OCI-LY7 (cell line): ENCODE measurements around the gene MBOAT2. TPM values are rescaled to one million over a fixed set of nuclear protein-coding genes. Genes with fewer than 3 reads are reported as not detected.

Source experiments
- BruUV-seq: library from RNA; stranded (reverse); fragments of 400-500 nt; replicated peaks from 2 replicates; lab custom pipeline; 2021; lab: Mats Ljungman, UMichigan
- CTCF ChIA-PET: fragments of 300-600 bp; sonication (Branson Sonifier 250); formaldehyde crosslinking; loops from one replicate; lab custom pipeline; 2022; ENCODE audit warnings: antibody characterized with exemption; ENCODE audit not compliant: unreplicated experiment; lab: Charles Lee
- POLR2A ChIA-PET: fragments of 300-600 bp; sonication (Branson Sonifier 250); formaldehyde crosslinking; loops from one replicate; lab custom pipeline; 2022; ENCODE audit warnings: antibody characterized with exemption; lab: Charles Lee
- DNase-seq: peaks from one replicate; pipeline ENCODE4 v3.0.0-alpha.2; 2015; ENCODE audit warnings: low spot score
- H2AFZ ChIP-seq: fragments of 200-600 bp; sonication (generic), shearing (Covaris generic); 2 replicates; pipeline ENCODE4 v1.6.1; 2014; ENCODE audit warnings: mild to moderate bottlenecking, antibody characterized with exemption, low read length, moderate library complexity
- H3K27ac ChIP-seq: fragments of 200-600 bp; sonication (generic); 2 replicates; pipeline ENCODE4 v1.5.1; 2014; ENCODE audit warnings: mixed run types, low read depth, mild to moderate bottlenecking, moderate library complexity, low read length, inconsistent platforms; ENCODE audit not compliant: poor library complexity, severe bottlenecking
- H3K36me3 ChIP-seq: fragments of 200-600 bp; sonication (generic); 2 replicates; pipeline ENCODE4 v1.6.1; 2014; ENCODE audit warnings: mild to moderate bottlenecking, antibody characterized with exemption, low read length, moderate library complexity, mixed read lengths; ENCODE audit not compliant: insufficient read depth
- H3K4me1 ChIP-seq: fragments of 200-600 bp; sonication (generic); 2 replicates; pipeline ENCODE4 v1.5.1; 2014; ENCODE audit warnings: mild to moderate bottlenecking, low read length; ENCODE audit not compliant: insufficient read depth, poor library complexity, severe bottlenecking
- H3K4me2 ChIP-seq: fragments of 200-600 bp; sonication (generic); 2 replicates; pipeline ENCODE4 v1.6.1; 2014; ENCODE audit warnings: mild to moderate bottlenecking, low read length
- H3K4me3 ChIP-seq: fragments of 200-600 bp; sonication (generic); 2 replicates; pipeline ENCODE4 v1.5.1; 2014; ENCODE audit warnings: mild to moderate bottlenecking, low read depth, low read length; ENCODE audit not compliant: poor library complexity, severe bottlenecking
- H3K79me2 ChIP-seq: fragments of 200-600 bp; sonication (generic); 2 replicates; pipeline ENCODE4 v1.6.1; 2016; ENCODE audit warnings: low read depth, mild to moderate bottlenecking, low read length, moderate library complexity, mixed read lengths; ENCODE audit not compliant: insufficient read depth
- H3K9me2 ChIP-seq: fragments of 200-600 bp; sonication (generic); 2 replicates; pipeline ENCODE4 v1.6.1; 2016; ENCODE audit warnings: mild to moderate bottlenecking, low read length, mixed read lengths; ENCODE audit not compliant: insufficient read depth
- H3K9me3 ChIP-seq: fragments of 200-600 bp; sonication (generic); 2 replicates; pipeline ENCODE4 v1.6.1; 2014; ENCODE audit warnings: mild to moderate bottlenecking, mixed run types, low read length, mixed read lengths
- H4K20me1 ChIP-seq: fragments of 200-600 bp; sonication (generic); 2 replicates; pipeline ENCODE4 v1.6.1; 2014; ENCODE audit warnings: mild to moderate bottlenecking, antibody characterized with exemption, low read length, moderate library complexity, mixed read lengths; ENCODE audit not compliant: insufficient read depth
- CTCF ChIP-seq: fragments of 200-600 bp; sonication (generic); conservative IDR thresholded peaks from 2 replicates; pipeline ENCODE4 v1.5.1; 2014; ENCODE audit warnings: mild to moderate bottlenecking, antibody characterized with exemption, low read length, moderate library complexity, mixed read lengths
- EZH2phosphoT487 ChIP-seq: fragments of 200-600 bp; sonication (generic); IDR thresholded peaks from 2 replicates; pipeline ENCODE4 v1.6.1; 2018; ENCODE audit warnings: low read depth, borderline replicate concordance, mild to moderate bottlenecking, mixed run types, antibody characterized with exemption, low read length, moderate library complexity, mixed read lengths
- intact Hi-C: fragments of 100-400 bp; cut with micrococcal nuclease; formaldehyde crosslinking; loops from one replicate; pipeline ENCODE4 v1.10.0; 2022; ENCODE audit not compliant: unreplicated experiment
- total RNA-seq, 2 experiments: library from RNA; depleted of rRNA in 1 of 2; stranded (reverse); fragments of >200 nt in 1 of 2; shearing (Covaris generic) in 1 of 2; gene quantifications; 2 replicates each; pipeline ENCODE4 v1.2.3, GENCODE V29; 2014 to 2022

The MBOAT2 gene
- total RNA-seq, 2 experiments from 2014 or later = 0.28 to 0.93 TPM

- CTCF ChIA-PET = no interaction called here
- H3K79me2 ChIP-seq = no peaks in the 10 kb centered on the region
- H2AFZ ChIP-seq = no peak overlapping the region
- DNase-seq = no peak
- POLR2A ChIA-PET = no interaction called here
- H3K4me1 ChIP-seq = no peaks in the 10 kb centered on the region
- no peak overlapping the region for H3K4me2 ChIP-seq
- TF ChIP-seq CTCF (no peak), EZH2phosphoT487 (no peak)
- no TSS peak for BruUV-seq
- no peaks in the 10 kb centered on the region for H3K9me2 ChIP-seq
- H3K27ac ChIP-seq = no peak overlapping the region
- H3K36me3 ChIP-seq = no peaks in the 10 kb centered on the region
- H4K20me1 ChIP-seq = no peaks in the 10 kb centered on the region
- intact Hi-C loops = no loop called here
- no peak overlapping the region for H3K4me3 ChIP-seq
- H3K9me3 ChIP-seq = no peaks in the 10 kb centered on the region
These were observed 24.4 kb upstream of the MBOAT2 start for GRCh38 chr2:9027884-9028283.

- no peaks in the 10 kb centered on the region for H4K20me1 ChIP-seq
- no peak overlapping the region for H2AFZ ChIP-seq
- H3K79me2 ChIP-seq = no peaks in the 10 kb centered on the region
- no peak overlapping the region for H3K4me2 ChIP-seq
- no peak for DNase-seq
- ChIA-PET POLR2A (no interaction called here), CTCF (no interaction called here)
- no peaks in the 10 kb centered on the region for H3K36me3 ChIP-seq
- no peak overlapping the region for H3K27ac ChIP-seq
- TF ChIP-seq EZH2phosphoT487 (no peak), CTCF (no peak)
- H3K9me3 ChIP-seq = no peaks in the 10 kb centered on the region
- no peaks in the 10 kb centered on the region for H3K4me1 ChIP-seq
- H3K9me2 ChIP-seq = no peaks in the 10 kb centered on the region
- H3K4me3 ChIP-seq = no peak overlapping the region
- no TSS peak for BruUV-seq
- intact Hi-C loops = no loop called here
These were observed 22.3 kb upstream of the MBOAT2 start for GRCh38 chr2:9025746-9026145.

GRCh38 chr2:9024575-9024974, 21.1 kb upstream of the MBOAT2 start:
- intact Hi-C loops = no loop called here
- H2AFZ ChIP-seq = no peak overlapping the region

More at GRCh38 chr2:9024575-9024974, 21.1 kb upstream of the MBOAT2 start:
- DNase-seq = no peak
- no peaks in the 10 kb centered on the region for H4K20me1 ChIP-seq
- no peak overlapping the region for H3K4me3 ChIP-seq
- TF ChIP-seq EZH2phosphoT487 = no peak
- TF ChIP-seq CTCF = no peak
- no peaks in the 10 kb centered on the region for H3K9me2 ChIP-seq
- H3K4me1 ChIP-seq = no peaks in the 10 kb centered on the region
- no peak overlapping the region for H3K27ac ChIP-seq
- BruUV-seq = no TSS peak
- ChIA-PET POLR2A (no interaction called here), CTCF (no interaction called here)
- no peaks in the 10 kb centered on the region for H3K9me3 ChIP-seq
- no peaks in the 10 kb centered on the region for H3K79me2 ChIP-seq
- H3K4me2 ChIP-seq = no peak overlapping the region
- no peaks in the 10 kb centered on the region for H3K36me3 ChIP-seq
